Smooth muscle cell (in vitro differentiated cells): ENCODE measurements around the gene CPPED1. TPM values are rescaled to one million over a fixed set of nuclear protein-coding genes. Genes with fewer than 3 reads are reported as not detected.

Source experiments
- DNase-seq: peaks from one replicate; lab custom pipeline; 2025; ENCODE audit not compliant: unreplicated experiment; lab: John Stamatoyannopoulos, UW
- H2AFZ ChIP-seq: fragments of 200-600 bp; sonication (generic); 2 replicates; pipeline ENCODE4 v1.6.0; 2016; ENCODE audit warnings: antibody characterized with exemption, low read depth, mild to moderate bottlenecking
- H3F3A ChIP-seq: fragments of 200-600 bp; sonication (generic); 2 replicates; pipeline ENCODE4 v1.6.0; 2017; ENCODE audit warnings: antibody characterized with exemption, low read depth
- H3K27ac ChIP-seq: fragments of 200-600 bp; sonication (generic); 2 replicates; pipeline ENCODE4 v1.5.1; 2016; ENCODE audit warnings: low read depth, mild to moderate bottlenecking
- H3K27me3 ChIP-seq: fragments of 200-600 bp; sonication (generic); 2 replicates; pipeline ENCODE4 v1.6.1; 2016; ENCODE audit warnings: low read depth, mild to moderate bottlenecking
- H3K36me3 ChIP-seq: fragments of 200-600 bp; sonication (generic); 2 replicates; pipeline ENCODE4 v1.5.1; 2016; ENCODE audit warnings: low read depth
- H3K4me1 ChIP-seq: fragments of 200-600 bp; sonication (generic); 2 replicates; pipeline ENCODE4 v1.5.1; 2016; ENCODE audit warnings: low read depth
- H3K4me2 ChIP-seq: fragments of 200-600 bp; sonication (generic); 2 replicates; pipeline ENCODE4 v1.6.0; 2016; ENCODE audit warnings: mild to moderate bottlenecking
- H3K4me3 ChIP-seq: fragments of 200-600 bp; sonication (generic); 2 replicates; pipeline ENCODE4 v1.5.1; 2016; ENCODE audit warnings: mild to moderate bottlenecking
- H3K79me2 ChIP-seq: fragments of 200-600 bp; sonication (generic); 2 replicates; pipeline ENCODE4 v1.6.0; 2016; ENCODE audit warnings: low read depth, mild to moderate bottlenecking
- H3K9ac ChIP-seq: fragments of 200-600 bp; sonication (generic); 2 replicates; pipeline ENCODE4 v1.6.0; 2016; ENCODE audit warnings: low read depth
- H3K9me3 ChIP-seq: fragments of 200-600 bp; sonication (generic); replicated peaks from 2 replicates; pipeline ENCODE4 v1.5.1; 2016; ENCODE audit warnings: low read depth
- H4K20me1 ChIP-seq: fragments of 200-600 bp; sonication (generic); 2 replicates; pipeline ENCODE4 v1.6.0; 2016; ENCODE audit warnings: low read depth
- CTCF ChIP-seq: fragments of 200-600 bp; sonication (generic); IDR thresholded peaks from 2 replicates; pipeline ENCODE4 v1.5.1; 2017; ENCODE audit warnings: borderline replicate concordance, mild to moderate bottlenecking, antibody characterized with exemption; ENCODE audit not compliant: insufficient read depth, poor library complexity, severe bottlenecking
- WGBS: methylation state at CpG from one replicate; pipeline ENCODE4 v1.1.7; 2016; ENCODE audit warnings: low lambda C conversion rate; 5-methylcytosine and 5-hydroxymethylcytosine counted together
- polyA plus RNA-seq: library from polyadenylated mRNA; unstranded; fragments of >200 nt; fragmentation: Nextera tagmentation; extraction: Ambion mirVana; gene quantifications from 2 replicates; pipeline ENCODE4 v1.2.1, GENCODE V29; 2016
- total RNA-seq: library from RNA; depleted of rRNA; stranded (reverse); fragments of >200 nt; gene quantifications from 2 replicates; pipeline ENCODE4 v1.2.3, GENCODE V29; 2014

Gene CPPED1
- total and polyA plus RNA-seq, 2 experiments from 2014 or later: 17.2 to 20.9 TPM

- H3K27me3 ChIP-seq: no peaks in the 10 kb centered on the region
- no peaks in the 10 kb centered on the region for H4K20me1 ChIP-seq
- H3K4me2 ChIP-seq: no peak overlapping the region
- 96% methylated on average over 6 of the region's 6 CpGs for WGBS
- H3K9me3 ChIP-seq: no peaks in the 10 kb centered on the region
- H3K9ac ChIP-seq: no peak overlapping the region
- DNase-seq: no peak
- H3F3A ChIP-seq: no peaks in the 10 kb centered on the region
- peaks cover 9% of the 10 kb centered on the region for H3K79me2 ChIP-seq
- no peak for TF ChIP-seq CTCF
- H3K27ac ChIP-seq: no peak overlapping the region
- H2AFZ ChIP-seq: no peak overlapping the region
- H3K4me1 ChIP-seq: no peaks in the 10 kb centered on the region
- H3K36me3 ChIP-seq: no peaks in the 10 kb centered on the region
- H3K4me3 ChIP-seq: no peak overlapping the region
Observed at GRCh38 chr16:12786081-12786480, 17.6 kb downstream of the CPPED1 start.

- no peak for TF ChIP-seq CTCF
- no peak overlapping the region for H3K9ac ChIP-seq
- no peaks in the 10 kb centered on the region for H3F3A ChIP-seq
- H3K79me2 ChIP-seq: peaks cover 4% of the 10 kb centered on the region
- DNase-seq: no peak
- no peaks in the 10 kb centered on the region for H3K4me1 ChIP-seq
- no peak overlapping the region for H3K27ac ChIP-seq
- peaks cover 5% of the 10 kb centered on the region for H3K36me3 ChIP-seq
- no peak overlapping the region for H2AFZ ChIP-seq
- no peaks in the 10 kb centered on the region for H3K9me3 ChIP-seq
- no peak overlapping the region for H3K4me2 ChIP-seq
- no peaks in the 10 kb centered on the region for H4K20me1 ChIP-seq
- no peaks in the 10 kb centered on the region for H3K27me3 ChIP-seq
- no peak overlapping the region for H3K4me3 ChIP-seq
Observed at GRCh38 chr16:12784076-12784475, 19.6 kb downstream of the CPPED1 start.

GRCh38 chr16:12781777-12782176, 21.9 kb downstream of the CPPED1 start:
- no peak overlapping the region for H3K9ac ChIP-seq
- no peak overlapping the region for H2AFZ ChIP-seq
- H3K4me1 ChIP-seq: no peaks in the 10 kb centered on the region
- DNase-seq: no peak
- H3K27me3 ChIP-seq: no peaks in the 10 kb centered on the region
- peaks cover under 1% of the 10 kb centered on the region for H3K79me2 ChIP-seq
- TF ChIP-seq CTCF: no peak
- H3K4me2 ChIP-seq: no peak overlapping the region
- H4K20me1 ChIP-seq: no peaks in the 10 kb centered on the region
- H3K36me3 ChIP-seq: peaks cover 5% of the 10 kb centered on the region
- H3K9me3 ChIP-seq: no peaks in the 10 kb centered on the region
- 94% methylated on average over 8 of the region's 8 CpGs for WGBS
- H3K27ac ChIP-seq: no peak overlapping the region
- no peak overlapping the region for H3K4me3 ChIP-seq
- no peaks in the 10 kb centered on the region for H3F3A ChIP-seq

GRCh38 chr16:12780467-12780866, 23.2 kb downstream of the CPPED1 start:
- no peak for DNase-seq
- Histone ChIP-seq H2AFZ (no peak overlapping the region), H3K79me2 (no peaks in the 10 kb centered on the region), H3K4me1 (no peaks in the 10 kb centered on the region), H3K4me3 (no peak overlapping the region), H3K36me3 (peaks cover 5% of the 10 kb centered on the region), H3K9me3 (no peaks in the 10 kb centered on the region), H4K20me1 (no peaks in the 10 kb centered on the region), H3K27me3 (no peaks in the 10 kb centered on the region), H3K9ac (no peak overlapping the region), H3K27ac (no peak overlapping the region), H3K4me2 (no peak overlapping the region), H3F3A (no peaks in the 10 kb centered on the region)
- TF ChIP-seq CTCF: no peak
- WGBS: 95% methylated on average over 2 of the region's 2 CpGs
